Activated CD4-positive, alpha-beta T cell treated with anti-CD3 and anti-CD28 coated beads for 36 hours (primary cell): Measurements from ENCODE around the gene KDM6A. TPM values are rescaled to one million over a fixed set of nuclear protein-coding genes. Genes with fewer than 3 reads are reported as not detected.
"Not testable (repeated sequence)": the region's sequence is repeated elsewhere in the genome, so short reads cannot be mapped to it uniquely, and the experiment has no call there.

ENCODE experiments used
- ATAC-seq: fragments of 200-7000 bp; cut with Tn5 transposase; one replicate; pipeline ENCODE4 v1.10.0; 2021; ENCODE audit warnings: mild to moderate bottlenecking, moderate library complexity
- CTCF ChIA-PET: fragments of 350-600 bp; sonication (Branson Sonifier 250); formaldehyde crosslinking; loops from one replicate; lab custom pipeline; 2021; ENCODE audit warnings: antibody characterized with exemption; lab: Charles Lee
- POLR2A ChIA-PET: fragments of 350-600 bp; sonication (Branson Sonifier 250); formaldehyde crosslinking; loops from one replicate; lab custom pipeline; 2021; ENCODE audit warnings: antibody characterized with exemption, inconsistent platforms; lab: Charles Lee
- DNase-seq: peaks from one replicate; pipeline ENCODE4 v3.0.0-alpha.2; 2020
- H3K27ac Mint-ChIP-seq: one replicate; pipeline ENCODE4 v1.8.0; 2021; ENCODE audit warnings: mixed read lengths
- H3K27me3 Mint-ChIP-seq: one replicate; pipeline ENCODE4 v1.8.0; 2021; ENCODE audit warnings: mixed read lengths
- H3K36me3 Mint-ChIP-seq: one replicate; pipeline ENCODE4 v1.8.0; 2021; ENCODE audit warnings: low read depth, mixed read lengths
- H3K4me1 Mint-ChIP-seq: one replicate; pipeline ENCODE4 v1.8.0; 2021; ENCODE audit warnings: mixed read lengths
- H3K4me3 Mint-ChIP-seq: one replicate; pipeline ENCODE4 v1.8.0; 2021; ENCODE audit warnings: mild to moderate bottlenecking, moderate library complexity, mixed read lengths
- H3K9me3 Mint-ChIP-seq: one replicate; pipeline ENCODE4 v1.8.0; 2021; ENCODE audit warnings: low read depth, mixed read lengths
- intact Hi-C, 2 experiments: fragments of 100-400 bp; cut with DNase I in 1 of 2; cut with micrococcal nuclease in 1 of 2; formaldehyde crosslinking; loops; one replicate each; pipeline versions ENCODE4 v1.14.2 to v1.15.1; 2022 to 2024; cut with DNase I, micrococcal nuclease
- total RNA-seq, 2 experiments: library from RNA; stranded (reverse); gene quantifications; one replicate each; pipeline ENCODE4 v1.2.3, GENCODE V29; 2021

The KDM6A gene
- total RNA-seq, 2 experiments from 2014 or later, result 18.9 to 24.2 TPM

DNA sequence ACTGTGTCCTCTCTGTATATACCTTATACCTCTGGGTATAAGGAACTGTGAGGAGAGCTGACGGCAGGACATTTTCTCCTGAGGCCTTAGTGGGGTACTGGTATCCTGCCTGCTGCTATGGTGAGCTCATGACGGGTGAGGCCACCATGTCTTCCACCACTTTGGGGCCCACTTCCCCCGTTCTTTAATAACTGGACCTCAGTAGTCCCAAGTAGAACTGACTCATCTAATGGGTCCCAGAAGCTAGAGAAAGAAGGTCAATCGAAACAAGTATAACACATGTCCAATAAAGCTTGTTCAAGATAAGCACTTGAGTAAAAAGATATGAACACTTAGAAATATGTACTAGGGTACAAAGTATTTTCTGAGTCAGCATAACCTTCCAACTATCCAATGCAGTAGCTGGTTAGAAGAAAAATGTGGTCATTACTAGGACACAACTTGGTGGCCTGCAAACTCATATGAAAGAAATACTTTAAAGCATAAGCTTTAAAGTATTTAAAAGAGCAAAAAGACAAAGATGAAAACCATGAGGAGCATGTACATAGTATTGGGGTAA, 256.0 kb downstream of the KDM6A start:
- CTCF ChIA-PET, result no interaction called here
- no peaks in the 10 kb centered on the region for H3K4me1 Mint-ChIP-seq
- POLR2A ChIA-PET, result no interaction called here
- H3K27me3 Mint-ChIP-seq, result peaks cover 1% of the 10 kb centered on the region
- H3K4me3 Mint-ChIP-seq, result no peak overlapping the region
- H3K27ac Mint-ChIP-seq, result no peak overlapping the region
- ATAC-seq (no peak), DNase-seq (no peak)
- peaks cover 9% of the 10 kb centered on the region for H3K9me3 Mint-ChIP-seq
- intact Hi-C loops, result no loop called here
- H3K36me3 Mint-ChIP-seq, result no peaks in the 10 kb centered on the region

DNA sequence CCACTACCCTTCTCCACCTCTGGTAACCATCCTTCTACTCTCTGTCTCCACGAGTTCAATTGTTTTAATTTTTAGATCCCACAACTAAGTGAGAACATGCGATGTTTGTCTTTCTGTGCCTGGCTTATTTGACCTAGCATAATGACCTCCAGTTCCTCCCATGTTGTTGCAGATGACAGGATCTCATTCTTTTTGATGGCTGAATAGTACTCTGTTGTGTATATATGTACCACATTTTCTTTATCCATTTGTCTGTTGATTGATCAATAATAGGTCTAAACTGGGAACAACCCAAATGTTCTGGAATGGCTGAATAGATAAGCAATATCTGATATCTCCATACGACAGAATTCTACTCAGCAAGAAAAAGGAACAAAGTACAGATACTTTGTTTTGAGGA, 260.5 kb downstream of the KDM6A start:
- CTCF ChIA-PET, result interaction anchor here (1.6 kb wide), 1 partner anchor 38 kb away, joined by 4 read pairs; no protein-coding TSS in a partner anchor

DNA sequence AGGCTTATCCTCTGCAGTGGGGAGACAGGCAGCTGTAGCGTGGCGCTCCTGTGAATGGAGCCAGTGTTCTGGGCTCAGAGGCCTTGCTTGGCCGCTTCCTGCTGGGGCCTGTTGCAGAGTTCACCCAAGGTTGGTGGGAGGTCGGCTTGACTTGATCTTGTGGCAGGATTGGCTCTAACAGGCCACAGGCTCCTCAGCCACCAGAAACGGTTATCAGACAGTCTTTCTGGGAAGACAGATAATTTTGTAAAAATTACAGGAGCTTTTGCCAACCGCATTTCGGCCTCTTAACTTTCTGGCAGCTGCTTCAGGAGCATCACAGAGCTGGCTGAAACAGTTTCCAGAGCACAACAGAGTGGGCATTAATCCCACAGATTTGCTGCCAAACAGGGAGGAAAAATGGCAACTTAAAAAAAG, 261.3 kb downstream of the KDM6A start:
- intact Hi-C loops, result no loop called here
- H3K27me3 Mint-ChIP-seq, result no peaks in the 10 kb centered on the region
- no peak overlapping the region for H3K4me3 Mint-ChIP-seq
- CTCF ChIA-PET, result interaction anchor here (0.7 to 1.6 kb wide), 2 partner anchors 39 to 986 kb away, joined by 3 to 4 read pairs; no protein-coding TSS in a partner anchor
- H3K36me3 Mint-ChIP-seq, result no peaks in the 10 kb centered on the region
- DNase-seq (no peak), ATAC-seq (no peak)
- POLR2A ChIA-PET, result no interaction called here
- H3K9me3 Mint-ChIP-seq, result peaks cover 7% of the 10 kb centered on the region
- no peaks in the 10 kb centered on the region for H3K4me1 Mint-ChIP-seq
- no peak overlapping the region for H3K27ac Mint-ChIP-seq

More for the DNA sequence above, 260.5 kb downstream of the KDM6A start:
- H3K4me3 Mint-ChIP-seq, result no peak overlapping the region
- POLR2A ChIA-PET, result no interaction called here
- no peak overlapping the region for H3K27ac Mint-ChIP-seq
- H3K36me3 Mint-ChIP-seq, result no peaks in the 10 kb centered on the region
- intact Hi-C loops, result no loop called here
- H3K27me3 Mint-ChIP-seq, result no peaks in the 10 kb centered on the region
- DNase-seq (no peak), ATAC-seq (no peak)
- H3K4me1 Mint-ChIP-seq, result no peaks in the 10 kb centered on the region
- H3K9me3 Mint-ChIP-seq, result peaks cover 7% of the 10 kb centered on the region

DNA sequence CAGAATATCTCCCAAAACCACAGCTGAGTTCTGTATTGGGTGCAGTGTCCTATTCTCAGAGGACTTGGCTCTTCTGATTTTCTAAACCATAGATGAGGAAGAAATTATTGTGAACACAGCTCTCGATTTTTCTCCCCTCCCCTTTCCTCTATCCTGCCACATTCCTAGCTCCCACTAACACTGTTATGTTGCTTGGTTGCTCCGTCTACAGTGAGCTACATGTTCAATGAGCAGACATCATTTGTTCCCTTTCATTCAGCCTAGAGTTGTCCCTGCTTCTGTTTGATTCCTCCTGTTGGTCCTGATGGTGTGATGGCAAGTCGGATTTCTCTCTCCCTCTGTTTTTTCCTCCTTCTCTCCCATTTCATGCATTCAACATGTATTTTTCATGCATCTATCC, 261.8 kb downstream of the KDM6A start:
- no peaks in the 10 kb centered on the region for H3K36me3 Mint-ChIP-seq
- ATAC-seq, result no peak

DNA sequence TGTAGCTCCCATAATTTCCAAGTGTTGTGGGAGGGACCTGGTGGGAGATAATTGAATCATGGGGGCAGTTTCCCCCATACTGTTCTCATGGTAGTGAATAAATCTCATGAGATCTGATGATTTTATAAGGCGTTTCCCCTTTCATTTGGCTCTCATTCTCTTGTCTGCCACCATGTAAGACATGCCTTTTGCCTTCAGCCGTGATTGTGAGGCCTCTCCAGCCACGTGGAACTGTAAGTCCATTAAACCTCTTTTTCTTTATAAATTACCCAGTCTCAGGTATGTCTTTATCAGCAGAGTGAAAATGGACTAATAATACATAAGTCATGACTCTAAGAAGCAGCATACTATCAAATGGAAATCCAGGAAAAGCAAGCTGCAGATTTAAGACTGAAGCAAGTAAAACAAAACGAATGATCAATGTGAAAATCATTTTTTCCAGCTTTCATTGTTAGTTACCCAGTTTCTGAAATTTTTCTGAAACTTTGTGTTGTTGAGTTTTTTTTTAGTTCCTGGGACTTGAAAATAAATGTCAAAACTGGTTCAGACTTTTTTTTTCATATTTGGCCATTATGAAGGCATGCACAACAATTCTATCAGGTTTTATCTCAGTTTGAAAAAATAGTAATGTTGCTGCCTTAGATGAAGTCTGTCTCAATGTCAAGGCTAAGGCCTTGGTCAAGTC, 262.5 kb downstream of the KDM6A start:
- ATAC-seq, intact Hi-C loops: not testable (repeated sequence)

More for the DNA sequence above, 261.8 kb downstream of the KDM6A start:
- H3K27me3 Mint-ChIP-seq, result no peaks in the 10 kb centered on the region
- intact Hi-C loops, result no loop called here
- no peak overlapping the region for H3K27ac Mint-ChIP-seq
- H3K4me1 Mint-ChIP-seq, result no peaks in the 10 kb centered on the region
- POLR2A ChIA-PET, result no interaction called here
- H3K4me3 Mint-ChIP-seq, result no peak overlapping the region
- DNase-seq, result no peak
- CTCF ChIA-PET, result interaction anchor here (0.7 to 1.6 kb wide), 2 partner anchors 39 to 986 kb away, joined by 3 to 4 read pairs; no protein-coding TSS in a partner anchor
- H3K9me3 Mint-ChIP-seq, result peaks cover 7% of the 10 kb centered on the region

DNA sequence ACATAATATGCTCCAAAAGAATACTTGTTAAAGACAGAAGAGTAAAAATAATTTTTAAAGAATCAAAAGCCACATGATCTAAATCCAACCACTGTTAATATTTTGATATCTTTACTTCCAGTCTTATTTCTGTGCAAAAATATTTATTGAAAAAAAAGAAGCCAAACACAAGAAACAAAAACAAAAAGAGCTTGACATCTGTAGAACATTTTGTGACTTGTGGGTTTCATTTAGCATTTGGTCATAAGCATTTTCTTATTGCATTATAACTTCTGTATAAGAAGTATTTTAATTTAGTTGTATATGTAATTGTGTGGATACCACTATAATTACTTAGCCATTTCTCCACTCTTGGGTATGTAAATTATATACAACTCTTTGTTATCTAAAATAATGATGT, 264.5 kb downstream of the KDM6A start:
- Mint-ChIP-seq H3K4me1 (no peaks in the 10 kb centered on the region), H3K27me3 (no peaks in the 10 kb centered on the region), H3K27ac (no peak overlapping the region), H3K9me3 (no peaks in the 10 kb centered on the region), H3K4me3 (no peak overlapping the region), H3K36me3 (no peaks in the 10 kb centered on the region)
- DNase-seq, result no peak
- POLR2A ChIA-PET, result no interaction called here
- CTCF ChIA-PET, result interaction anchor here (0.7 kb wide), 1 partner anchor 1776 kb away, joined by 3 read pairs; no protein-coding TSS in a partner anchor
- intact Hi-C loops, result no loop called here
- ATAC-seq, result no peak

More for the DNA sequence above, 262.5 kb downstream of the KDM6A start:
- H3K4me3 Mint-ChIP-seq, H3K27ac Mint-ChIP-seq, H3K36me3 Mint-ChIP-seq, DNase-seq, H3K4me1 Mint-ChIP-seq, H3K27me3 Mint-ChIP-seq, H3K9me3 Mint-ChIP-seq: not testable (repeated sequence)
- ChIA-PET POLR2A (interaction anchor here (0.7 kb wide), 1 partner anchor 41 kb away, joined by 3 read pairs; no protein-coding TSS in a partner anchor), CTCF (interaction anchor here (0.7 to 1.6 kb wide), 2 partner anchors 40 to 200 kb away, joined by 3 to 4 read pairs; no protein-coding TSS in a partner anchor)

DNA sequence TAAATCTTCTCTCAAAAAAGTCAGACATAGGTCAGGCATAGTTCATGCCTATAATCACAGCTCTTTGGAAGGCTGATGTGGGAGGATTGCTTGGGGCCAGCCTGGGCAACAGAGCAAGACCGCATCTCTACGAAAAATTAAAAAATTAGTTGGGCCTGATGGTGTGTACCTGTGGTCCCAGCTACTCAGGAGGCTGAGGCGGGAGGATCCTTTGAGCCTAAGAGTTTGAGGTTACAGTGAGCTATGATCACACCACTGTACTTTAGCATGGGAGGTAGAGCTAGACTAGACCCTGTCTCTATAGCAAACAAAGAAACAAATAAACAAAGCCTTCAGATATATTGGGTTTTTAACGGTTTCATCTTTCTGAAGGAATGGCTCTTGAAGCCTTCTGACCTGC, 265.5 kb downstream of the KDM6A start:
- Mint-ChIP-seq H3K27ac (no peak overlapping the region), H3K36me3 (no peaks in the 10 kb centered on the region), H3K4me1 (no peaks in the 10 kb centered on the region), H3K4me3 (no peak overlapping the region), H3K9me3 (no peaks in the 10 kb centered on the region), H3K27me3 (no peaks in the 10 kb centered on the region)
- CTCF ChIA-PET, result no interaction called here
- peak; percentile 6 for DNase-seq
- ATAC-seq, result peak; percentile 53
- intact Hi-C loops, result no loop called here
- POLR2A ChIA-PET, result no interaction called here

DNA sequence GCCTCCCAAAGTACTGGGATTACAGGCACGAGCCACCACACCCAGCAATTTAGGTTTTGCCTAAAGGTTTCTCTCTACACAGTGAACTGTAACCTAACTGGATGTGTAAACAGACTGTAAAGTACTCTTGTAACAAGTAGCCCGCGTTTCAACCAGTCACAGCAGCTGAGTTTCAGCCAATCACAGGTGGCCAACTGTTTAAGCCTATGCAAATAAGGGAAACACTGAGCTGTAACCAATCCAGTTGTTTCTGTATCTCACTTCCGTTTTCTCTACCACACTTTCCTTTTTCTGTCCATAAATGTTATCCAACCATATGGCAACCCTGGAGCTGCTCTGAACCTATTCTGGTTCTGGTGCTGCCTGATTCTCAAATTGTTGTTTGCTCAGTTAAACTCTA, 267.8 kb downstream of the KDM6A start:
- ATAC-seq (no peak), DNase-seq (no peak)
- ChIA-PET POLR2A (interaction anchor here (0.5 kb wide), 1 partner anchor 24 kb away, joined by 3 read pairs; no protein-coding TSS in a partner anchor), CTCF (no interaction called here)
- no peak overlapping the region for H3K27ac Mint-ChIP-seq
- no peaks in the 10 kb centered on the region for H3K9me3 Mint-ChIP-seq
- no peaks in the 10 kb centered on the region for H3K36me3 Mint-ChIP-seq
- H3K4me3 Mint-ChIP-seq, result no peak overlapping the region
- no peaks in the 10 kb centered on the region for H3K27me3 Mint-ChIP-seq
- no peaks in the 10 kb centered on the region for H3K4me1 Mint-ChIP-seq
- intact Hi-C loops, result no loop called here

DNA sequence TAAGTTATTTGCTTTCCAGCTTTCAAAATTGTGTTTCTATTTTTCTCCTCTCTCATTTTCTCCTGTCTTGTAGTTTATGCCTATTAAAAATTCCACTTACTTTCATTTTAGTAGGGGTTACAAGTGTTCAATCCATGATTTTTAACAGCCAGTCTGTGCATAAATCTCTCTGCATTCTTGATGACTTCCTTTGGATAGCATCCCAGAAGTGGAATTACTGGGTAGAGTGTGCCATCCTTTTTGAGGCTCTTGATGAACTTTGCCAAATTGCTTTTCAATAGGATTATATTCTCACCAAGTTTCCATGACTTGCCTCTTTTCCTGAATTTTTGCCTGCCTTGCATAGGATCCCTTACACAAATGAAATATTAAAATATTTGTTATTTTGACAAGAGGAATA, 269.2 kb downstream of the KDM6A start:
- CTCF ChIA-PET, result no interaction called here

DNA sequence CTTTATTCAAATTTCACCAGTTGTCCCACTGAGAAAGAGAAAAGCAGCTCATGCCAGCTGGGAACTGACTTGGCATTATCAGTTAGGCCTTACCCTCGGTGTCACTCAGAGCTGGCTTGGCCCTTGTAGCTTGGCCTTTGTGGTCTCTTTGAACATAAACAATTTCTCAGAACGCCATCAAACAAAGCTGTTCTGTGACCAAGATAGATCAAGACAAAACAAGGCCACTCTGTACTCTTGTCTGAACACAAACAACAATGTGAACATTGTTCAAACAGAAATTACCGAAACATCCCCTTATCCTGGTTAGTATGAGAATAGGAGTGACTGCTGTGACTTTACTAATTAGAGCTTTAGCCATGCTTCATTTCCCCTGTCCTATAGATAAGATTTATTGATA, 270.5 kb downstream of the KDM6A start:
- Mint-ChIP-seq H3K27ac (no peak overlapping the region), H3K4me1 (no peaks in the 10 kb centered on the region), H3K9me3 (no peaks in the 10 kb centered on the region), H3K4me3 (no peak overlapping the region), H3K27me3 (no peaks in the 10 kb centered on the region), H3K36me3 (no peaks in the 10 kb centered on the region)
- DNase-seq, result no peak
- intact Hi-C loops, result no loop called here
- ChIA-PET CTCF (no interaction called here), POLR2A (no interaction called here)
- no peak for ATAC-seq

More for the DNA sequence above, 269.2 kb downstream of the KDM6A start:
- H3K36me3 Mint-ChIP-seq, result no peaks in the 10 kb centered on the region
- no peaks in the 10 kb centered on the region for H3K27me3 Mint-ChIP-seq
- no peak for DNase-seq
- POLR2A ChIA-PET, result no interaction called here
- no peak overlapping the region for H3K4me3 Mint-ChIP-seq
- no peaks in the 10 kb centered on the region for H3K4me1 Mint-ChIP-seq
- no peaks in the 10 kb centered on the region for H3K9me3 Mint-ChIP-seq
- no peak for ATAC-seq
- H3K27ac Mint-ChIP-seq, result no peak overlapping the region
- intact Hi-C loops, result no loop called here

DNA sequence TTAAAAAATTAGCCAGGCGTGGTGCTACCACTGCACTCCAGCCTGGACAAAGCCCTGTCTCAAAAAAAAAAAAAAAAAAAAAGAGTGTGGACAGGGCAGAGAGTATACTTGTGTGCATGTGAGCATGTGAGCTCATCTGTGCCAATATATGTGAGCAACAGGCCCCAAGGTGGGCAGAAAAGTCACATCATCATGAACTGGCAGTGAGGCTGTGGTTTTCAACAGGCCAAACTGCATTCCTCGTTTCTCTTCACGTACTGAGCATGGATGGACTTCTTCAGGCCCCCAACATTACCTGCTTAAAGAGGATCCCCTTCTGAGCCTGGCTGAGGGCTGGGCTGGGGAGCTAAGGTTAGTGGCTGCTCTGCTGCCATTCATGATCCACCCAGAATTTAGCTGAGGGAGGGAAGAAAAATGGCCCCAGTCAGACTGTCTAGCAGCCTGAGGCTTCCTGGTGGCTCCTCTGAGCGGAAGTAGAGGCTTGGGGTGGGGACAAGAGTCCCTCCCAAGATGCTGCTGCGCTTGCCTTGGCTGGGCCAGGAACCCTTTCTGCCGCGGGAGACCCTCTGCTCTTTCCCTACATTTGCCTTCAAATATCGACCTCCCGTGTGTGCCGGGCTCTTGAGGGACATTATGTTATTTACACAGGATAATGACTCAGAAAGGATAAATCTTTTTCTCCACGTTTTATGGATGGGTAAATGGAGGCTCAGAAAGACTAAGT, 272.7 kb downstream of the KDM6A start:
- CTCF ChIA-PET, result interaction anchor here (0.6 kb wide), 1 partner anchor 473 kb away, joined by 3 read pairs; no protein-coding TSS in a partner anchor
- Mint-ChIP-seq H3K27ac (no peak overlapping the region), H3K4me3 (no peak overlapping the region), H3K36me3 (no peaks in the 10 kb centered on the region), H3K27me3 (no peaks in the 10 kb centered on the region), H3K4me1 (no peaks in the 10 kb centered on the region), H3K9me3 (no peaks in the 10 kb centered on the region)
- no peak for DNase-seq
- intact Hi-C loops, result no loop called here
- POLR2A ChIA-PET, result no interaction called here
- ATAC-seq, result no peak
